SK-N-SH treated with all-trans-retinoic acid at 6 μM for 48 hours (cell line): ENCODE measurements around the gene SLC2A4.

ENCODE experiments used
- ATAC-seq: fragments of 200-7000 bp; cut with Tn5 transposase; 3 replicates; pipeline ENCODE4 v1.9.1; 2020; ENCODE audit warnings: mild to moderate bottlenecking, moderate library complexity
- ARNTL ChIP-seq: fragments of 450-650 bp; formaldehyde crosslinking; IDR thresholded peaks from 2 replicates; pipeline ENCODE4 v1.5.0; 2020; ENCODE audit warnings: low read depth, mild to moderate bottlenecking, moderate library complexity, borderline replicate concordance
- BACH2 ChIP-seq: fragments of 250-450 bp; sonication (Bioruptor Pico); IDR thresholded peaks from 2 replicates; pipeline ENCODE4 v1.9.0; 2021; ENCODE audit warnings: mild to moderate bottlenecking, borderline replicate concordance
- CREB5 ChIP-seq: fragments of 250-450 bp; sonication (Bioruptor Pico); IDR thresholded peaks from 2 replicates; pipeline ENCODE4 v1.5.1; 2020; ENCODE audit warnings: low read depth, mild to moderate bottlenecking, moderate library complexity
- CSDC2 ChIP-seq: fragments of 250-450 bp; sonication (Bioruptor Pico); IDR thresholded peaks from 2 replicates; pipeline ENCODE4 v1.5.0; 2020; ENCODE audit warnings: mild to moderate bottlenecking, moderate library complexity
- CSRNP3 ChIP-seq: fragments of 250-450 bp; sonication (Bioruptor Pico); IDR thresholded peaks from 2 replicates; pipeline ENCODE4 v1.5.1; 2021; ENCODE audit warnings: mild to moderate bottlenecking, moderate library complexity
- ESRRG ChIP-seq: fragments of 250-450 bp; sonication (Bioruptor Pico); IDR thresholded peaks from 2 replicates; pipeline ENCODE4 v1.6.1; 2021; ENCODE audit warnings: mild to moderate bottlenecking
- GLIS3 ChIP-seq: fragments of 250-450 bp; sonication (Bioruptor Pico); IDR thresholded peaks from 2 replicates; pipeline ENCODE4 v1.5.0; 2020; ENCODE audit warnings: mild to moderate bottlenecking, moderate library complexity
- ISL1 ChIP-seq: fragments of 250-450 bp; sonication (Bioruptor Pico); IDR thresholded peaks from 2 replicates; pipeline ENCODE4 v2.1.2; 2022; ENCODE audit warnings: mild to moderate bottlenecking, moderate library complexity
- OSR1 ChIP-seq: fragments of 250-450 bp; sonication (Bioruptor Pico); IDR thresholded peaks from 2 replicates; pipeline ENCODE4 v1.8.0; 2022; ENCODE audit warnings: moderate library complexity, mild to moderate bottlenecking, inconsistent platforms
- PATZ1 ChIP-seq: fragments of 250-450 bp; sonication (Bioruptor Pico); IDR thresholded peaks from 2 replicates; pipeline ENCODE4 v1.8.0; 2020; ENCODE audit warnings: mild to moderate bottlenecking, moderate library complexity, borderline replicate concordance
- POU6F1 ChIP-seq: fragments of 250-450 bp; sonication (Bioruptor Pico); IDR thresholded peaks from 2 replicates; pipeline ENCODE4 v1.8.0; 2021; ENCODE audit warnings: low read depth, mild to moderate bottlenecking, moderate library complexity, borderline replicate concordance
- PPARA ChIP-seq: fragments of 250-450 bp; sonication (Bioruptor Pico); IDR thresholded peaks from 2 replicates; pipeline ENCODE4 v1.5.0; 2020; ENCODE audit warnings: mild to moderate bottlenecking, borderline replicate concordance
- RARB ChIP-seq: fragments of 250-450 bp; sonication (Bioruptor Pico); IDR thresholded peaks from 2 replicates; pipeline ENCODE4 v1.8.0; 2021; ENCODE audit warnings: mild to moderate bottlenecking, moderate library complexity
- SNAI2 ChIP-seq: fragments of 250-450 bp; sonication (Bioruptor Pico); IDR thresholded peaks from 2 replicates; pipeline ENCODE4 v1.5.0; 2020; ENCODE audit warnings: mild to moderate bottlenecking, moderate library complexity
- TCF4 ChIP-seq: fragments of 250-450 bp; sonication (Bioruptor Pico); IDR thresholded peaks from 2 replicates; pipeline ENCODE4 v1.8.0; 2021; ENCODE audit warnings: mild to moderate bottlenecking, moderate library complexity, borderline replicate concordance
- TOX ChIP-seq: fragments of 250-450 bp; sonication (Bioruptor Pico); IDR thresholded peaks from 2 replicates; pipeline ENCODE4 v1.8.0; 2021; ENCODE audit warnings: mild to moderate bottlenecking, moderate library complexity, borderline replicate concordance
- TSHZ2 ChIP-seq: fragments of 250-450 bp; sonication (Bioruptor Pico); IDR thresholded peaks from 2 replicates; pipeline ENCODE4 v1.5.0; 2020; ENCODE audit warnings: mild to moderate bottlenecking, moderate library complexity
- ZC3H10 ChIP-seq: fragments of 250-450 bp; sonication (Bioruptor Pico); IDR thresholded peaks from 2 replicates; pipeline ENCODE4 v1.5.1; 2021; ENCODE audit warnings: mild to moderate bottlenecking, moderate library complexity
- ZFP3 ChIP-seq: fragments of 250-450 bp; sonication (Bioruptor Pico); IDR thresholded peaks from 2 replicates; pipeline ENCODE4 v1.5.0; 2020; ENCODE audit warnings: mild to moderate bottlenecking, moderate library complexity
- ZFP30 ChIP-seq: fragments of 450-650 bp; formaldehyde crosslinking; IDR thresholded peaks from 2 replicates; pipeline ENCODE4 v1.5.0; 2022; ENCODE audit warnings: mild to moderate bottlenecking, moderate library complexity
- ZNF565 ChIP-seq: fragments of 450-650 bp; formaldehyde crosslinking; conservative IDR thresholded peaks from 2 replicates; pipeline ENCODE4 v1.5.0; 2020; ENCODE audit warnings: low read depth, mild to moderate bottlenecking, moderate library complexity
- ZNF70 ChIP-seq: fragments of 450-650 bp; formaldehyde crosslinking; IDR thresholded peaks from 2 replicates; pipeline ENCODE4 v1.5.0; 2020; ENCODE audit warnings: mild to moderate bottlenecking, moderate library complexity
- ZNF8 ChIP-seq: fragments of 450-650 bp; formaldehyde crosslinking; IDR thresholded peaks from 2 replicates; pipeline ENCODE4 v1.5.0; 2020; ENCODE audit warnings: mild to moderate bottlenecking, moderate library complexity

Gene SLC2A4

GRCh38 chr17:7235693-7236665 lies 45.5 kb upstream of the SLC2A4 start (continued):
- no peak for TF ChIP-seq CSRNP3 (CRISPR knock-in tag)

- TF ChIP-seq PATZ1 (CRISPR knock-in tag) (no peak), POU6F1 (CRISPR knock-in tag) (no peak), ESRRG (CRISPR knock-in tag) (no peak), CREB5 (CRISPR knock-in tag) (no peak), SNAI2 (no peak), ZNF565 (no peak), OSR1 (CRISPR knock-in tag) (no peak), BACH2 (CRISPR knock-in tag) (no peak), ZFP30 (CRISPR knock-in tag) (no peak), TCF4 (CRISPR knock-in tag) (no peak), ZC3H10 (no peak), PPARA (CRISPR knock-in tag) (no peak), ARNTL (CRISPR knock-in tag) (no peak), RARB (no peak), CSDC2 (CRISPR knock-in tag) (no peak), ZFP3 (CRISPR knock-in tag) (no peak)
- ATAC-seq, result no peak
Measured at GRCh38 chr17:7236808-7237207, 44.7 kb upstream of the SLC2A4 start.

GRCh38 chr17:7237266-7237760 lies 44.2 kb upstream of the SLC2A4 start:
- no peak for ATAC-seq
- TF ChIP-seq PPARA (CRISPR knock-in tag) (no peak), OSR1 (CRISPR knock-in tag) (no peak), CSRNP3 (CRISPR knock-in tag) (no peak), ISL1 (CRISPR knock-in tag) (no peak), TSHZ2 (no peak), ZFP30 (CRISPR knock-in tag) (no peak), ZNF8 (CRISPR knock-in tag) (no peak), ARNTL (CRISPR knock-in tag) (no peak), RARB (no peak), CREB5 (CRISPR knock-in tag) (no peak), ZNF70 (no peak), TOX (CRISPR knock-in tag) (no peak), TCF4 (CRISPR knock-in tag) (no peak), ESRRG (CRISPR knock-in tag) (no peak), ZC3H10 (no peak), GLIS3 (CRISPR knock-in tag) (no peak), ZNF565 (no peak), CSDC2 (CRISPR knock-in tag) (no peak)
